ENCODE results near the gene ZNF774. TPM values are rescaled to one million over a fixed set of nuclear protein-coding genes. Genes with fewer than 3 reads are reported as not detected.

The ZNF774 gene
- total and polyA plus RNA-seq, 4 donors, result 0.19 to 1.0 (median 0.48) TPM

DNA sequence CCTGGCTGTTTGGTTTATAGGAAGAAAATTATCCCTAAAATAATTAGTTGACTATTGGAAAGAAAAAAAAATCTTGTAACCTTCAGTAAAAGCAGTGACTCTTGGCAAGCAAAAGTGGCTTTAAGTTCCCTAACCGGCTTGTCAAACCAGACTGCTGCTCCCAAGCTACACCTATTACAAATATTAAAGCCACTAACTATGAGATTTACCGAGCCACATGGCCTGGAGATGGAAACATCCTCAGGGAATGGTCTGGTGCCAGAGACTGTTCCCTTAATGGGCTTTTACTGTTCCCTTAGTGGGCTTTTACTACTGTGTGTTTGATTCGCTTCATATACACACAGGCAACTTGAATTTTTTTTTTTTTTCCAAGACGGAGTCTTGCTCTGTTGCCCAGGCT is 35.9 kb upstream of the ZNF774 start:
- 78% methylated on average over 4 of the region's 4 CpGs for WGBS
- Histone ChIP-seq H3K4me1 (ENCODE audit: control insufficient read depth in 4 of 4, insufficient read depth in 4 of 4, low read length in 3 of 4) (peaks cover 1 to 15% (median 9%) of the 10 kb centered on the region in 4 donors), H3K36me3 (ENCODE audit: control insufficient read depth in 4 of 4, insufficient read depth in 3 of 4, low read depth in 1 of 4, low read length in 3 of 4) (no peaks in the 10 kb centered on the region), H3K9me3 (ENCODE audit: control insufficient read depth in 4 of 4, low read length in 3 of 4) (no peaks in the 10 kb centered on the region), H3K27me3 (ENCODE audit: control insufficient read depth in 4 of 4, insufficient read depth in 4 of 4, low read length in 3 of 4) (no peaks in the 10 kb centered on the region), H3K27ac (ENCODE audit: low read depth in 1 of 2, low read length in 2 of 2) (peak overlapping the region in 1 of 2 donors; percentile 65), H3K9ac (ENCODE audit: low read depth in 1 of 2, low read length in 2 of 2) (peak overlapping the region; percentile 38 to 51), H3K4me3 (ENCODE audit: low read depth in 1 of 3, low read length in 3 of 3) (no peak overlapping the region)
- no peak for TF ChIP-seq NR2F2 (IDR thresholded peaks at IDR 0.05)
- no peak for TF ChIP-seq HNF4G (IDR thresholded peaks at IDR 0.05)
- TF ChIP-seq, protein P1, sequence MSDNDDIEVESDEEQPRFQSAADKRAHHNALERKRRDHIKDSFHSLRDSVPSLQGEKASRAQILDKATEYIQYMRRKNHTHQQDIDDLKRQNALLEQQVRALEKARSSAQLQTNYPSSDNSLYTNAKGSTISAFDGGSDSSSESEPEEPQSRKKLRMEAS (IDR thresholded peaks at IDR 0.05), result no peak
- TF ChIP-seq YY1 (IDR thresholded peaks at IDR 0.05), result no peak
- TF ChIP-seq, protein P2, sequence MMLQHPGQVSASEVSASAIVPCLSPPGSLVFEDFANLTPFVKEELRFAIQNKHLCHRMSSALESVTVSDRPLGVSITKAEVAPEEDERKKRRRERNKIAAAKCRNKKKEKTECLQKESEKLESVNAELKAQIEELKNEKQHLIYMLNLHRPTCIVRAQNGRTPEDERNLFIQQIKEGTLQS (IDR thresholded peaks at IDR 0.05), result no peak
- no peak for TF ChIP-seq FOXA2 (IDR thresholded peaks at IDR 0.05)
- TF ChIP-seq TAF1 (conservative IDR thresholded peaks at IDR 0.05), result no peak
- TF ChIP-seq FOXA1 (IDR thresholded peaks at IDR 0.05), result no peak
- TF ChIP-seq ZBTB33 (IDR thresholded peaks at IDR 0.05), result no peak
- TF ChIP-seq CTCF (IDR thresholded peaks at IDR 0.05; ENCODE audit: low read depth, low read length, missing input control), result no peak
- TF ChIP-seq JUND (IDR thresholded peaks at IDR 0.05), result no peak
- no peak for TF ChIP-seq EGR1 (IDR thresholded peaks at IDR 0.05; ENCODE audit: low read depth in 2 of 2)
- no peak for TF ChIP-seq RXRA (IDR thresholded peaks at IDR 0.05)
- DNase-seq (ENCODE audit: low spot score), result no peak

DNA sequence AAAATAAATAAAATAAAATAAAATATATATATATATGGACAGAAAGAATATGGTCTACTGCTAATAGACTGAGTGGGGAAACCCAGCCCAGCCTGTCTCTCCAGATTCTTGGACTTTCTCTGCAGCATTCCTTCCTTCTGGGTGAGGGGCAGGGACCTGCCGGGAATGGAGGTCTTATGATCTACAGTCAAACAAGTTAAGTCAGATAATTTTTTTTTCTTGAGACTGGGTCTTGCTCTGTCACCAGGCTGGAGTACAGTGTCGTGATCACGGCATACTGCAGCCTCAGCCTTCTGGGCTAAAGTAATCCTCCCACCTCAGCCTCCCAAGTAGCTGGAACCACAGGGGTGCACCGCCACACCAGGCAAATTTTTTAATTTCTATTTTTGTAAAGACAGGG is 33.5 kb upstream of the ZNF774 start:
- H3K27ac ChIP-seq (ENCODE audit: low read depth in 1 of 2, low read length in 2 of 2), result no peak overlapping the region
- no peak overlapping the region for H3K9ac ChIP-seq (ENCODE audit: low read depth in 1 of 2, low read length in 2 of 2)
- peaks cover 1 to 15% (median 10%) of the 10 kb centered on the region in 4 donors for H3K4me1 ChIP-seq (ENCODE audit: control insufficient read depth in 4 of 4, insufficient read depth in 4 of 4, low read length in 3 of 4)
- DNase-seq (ENCODE audit: low spot score), result no peak
- no peaks in the 10 kb centered on the region for H3K27me3 ChIP-seq (ENCODE audit: control insufficient read depth in 4 of 4, insufficient read depth in 4 of 4, low read length in 3 of 4)
- no peak for TF ChIP-seq JUND (IDR thresholded peaks at IDR 0.05)
- no peak for TF ChIP-seq ZBTB33 (IDR thresholded peaks at IDR 0.05)
- TF ChIP-seq EGR1 (IDR thresholded peaks at IDR 0.05; ENCODE audit: low read depth in 2 of 2), result no peak
- no peak for TF ChIP-seq RXRA (IDR thresholded peaks at IDR 0.05)
- TF ChIP-seq FOXA2 (IDR thresholded peaks at IDR 0.05), result no peak
- TF ChIP-seq CTCF (IDR thresholded peaks at IDR 0.05; ENCODE audit: low read depth, low read length, missing input control), result no peak
- TF ChIP-seq, protein P1 (IDR thresholded peaks at IDR 0.05), result no peak
- no peak for TF ChIP-seq TAF1 (conservative IDR thresholded peaks at IDR 0.05)
- no peak for TF ChIP-seq NR2F2 (IDR thresholded peaks at IDR 0.05)
- no peak for TF ChIP-seq HNF4G (IDR thresholded peaks at IDR 0.05)
- no peak for TF ChIP-seq HNF4A (conservative IDR thresholded peaks at IDR 0.05)
- TF ChIP-seq, protein P2 (IDR thresholded peaks at IDR 0.05), result no peak
- no peak for TF ChIP-seq FOXA1 (IDR thresholded peaks at IDR 0.05)
- no peak for TF ChIP-seq GABPA (IDR thresholded peaks at IDR 0.05 in 1 of 2, conservative IDR thresholded peaks at IDR 0.05 in 1 of 2)
- TF ChIP-seq REST (IDR thresholded peaks at IDR 0.05), result no peak
- no peak for TF ChIP-seq RAD21 (IDR thresholded peaks at IDR 0.05)
- no peak for TF ChIP-seq SP1 (IDR thresholded peaks at IDR 0.05)
- no peak for TF ChIP-seq YY1 (IDR thresholded peaks at IDR 0.05)
- H3K9me3 ChIP-seq (ENCODE audit: control insufficient read depth in 4 of 4, low read length in 3 of 4), result no peaks in the 10 kb centered on the region
- H3K4me3 ChIP-seq (ENCODE audit: low read depth in 1 of 3, low read length in 3 of 3), result no peak overlapping the region
- H3K36me3 ChIP-seq (ENCODE audit: control insufficient read depth in 4 of 4, insufficient read depth in 3 of 4, low read depth in 1 of 4, low read length in 3 of 4), result no peaks in the 10 kb centered on the region
- WGBS, result 97% methylated on average over 4 of the region's 4 CpGs

All from liver (tissue), 9 donors.